GM10266 (cell line): ENCODE results near the gene IRF8.

Experiments used
- DNase-seq: peaks from one replicate; pipeline ENCODE4 v3.0.0; 2012; ENCODE audit errors: extremely low spot score
- TF ChIP-seq, protein P1 (sequence below): IDR thresholded peaks from 2 replicates; pipeline ENCODE4 v1.5.1; 2012; ENCODE audit warnings: mild to moderate bottlenecking, low read depth; ENCODE audit not compliant: control insufficient read depth, insufficient read depth; ENCODE audit errors: missing control alignments

The IRF8 gene

DNA sequence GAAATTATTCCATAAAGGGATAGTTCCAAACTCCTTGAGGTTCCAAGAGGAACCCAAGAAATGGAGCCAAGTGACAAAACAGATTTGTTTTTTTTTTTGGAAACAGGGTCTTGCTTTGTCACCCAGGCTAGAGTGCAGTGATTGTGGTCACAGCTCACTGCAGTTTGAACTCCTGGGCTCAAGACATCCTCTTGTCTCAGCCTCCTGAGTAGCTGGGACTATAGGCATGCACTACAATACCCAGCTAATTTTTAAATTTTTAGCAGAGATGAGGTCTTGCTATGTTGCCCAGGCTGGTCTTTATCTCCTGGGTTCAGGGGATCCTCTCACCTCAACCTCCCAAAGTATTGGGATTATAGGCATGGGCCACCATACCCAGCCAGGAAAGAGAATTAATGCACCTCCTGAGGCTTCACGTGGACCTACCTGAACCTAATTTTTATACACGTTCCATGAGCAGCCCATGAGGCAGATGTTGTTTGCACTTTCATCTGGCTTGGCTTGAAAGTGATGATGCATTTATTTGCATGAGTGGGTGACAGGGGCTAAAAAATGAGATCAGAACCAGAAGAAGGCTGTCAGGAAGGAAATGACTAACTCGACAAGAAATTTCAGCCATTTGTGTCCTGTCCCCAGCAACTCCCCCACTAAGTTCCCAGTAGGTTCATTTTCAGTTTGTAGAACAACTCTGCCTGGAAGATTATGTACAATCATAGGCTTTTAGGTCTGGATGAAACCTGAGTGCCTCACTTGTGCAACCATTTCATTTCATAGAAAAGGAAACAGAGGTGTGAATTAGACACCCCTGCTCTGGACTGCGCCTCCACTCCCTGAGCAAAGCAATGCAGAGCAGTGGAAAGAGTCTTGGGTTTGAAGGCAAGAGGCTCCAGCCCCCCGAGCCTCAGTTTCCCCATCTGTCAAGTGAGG lies 10.3 kb upstream of the IRF8 start:
- TF ChIP-seq, protein P1, sequence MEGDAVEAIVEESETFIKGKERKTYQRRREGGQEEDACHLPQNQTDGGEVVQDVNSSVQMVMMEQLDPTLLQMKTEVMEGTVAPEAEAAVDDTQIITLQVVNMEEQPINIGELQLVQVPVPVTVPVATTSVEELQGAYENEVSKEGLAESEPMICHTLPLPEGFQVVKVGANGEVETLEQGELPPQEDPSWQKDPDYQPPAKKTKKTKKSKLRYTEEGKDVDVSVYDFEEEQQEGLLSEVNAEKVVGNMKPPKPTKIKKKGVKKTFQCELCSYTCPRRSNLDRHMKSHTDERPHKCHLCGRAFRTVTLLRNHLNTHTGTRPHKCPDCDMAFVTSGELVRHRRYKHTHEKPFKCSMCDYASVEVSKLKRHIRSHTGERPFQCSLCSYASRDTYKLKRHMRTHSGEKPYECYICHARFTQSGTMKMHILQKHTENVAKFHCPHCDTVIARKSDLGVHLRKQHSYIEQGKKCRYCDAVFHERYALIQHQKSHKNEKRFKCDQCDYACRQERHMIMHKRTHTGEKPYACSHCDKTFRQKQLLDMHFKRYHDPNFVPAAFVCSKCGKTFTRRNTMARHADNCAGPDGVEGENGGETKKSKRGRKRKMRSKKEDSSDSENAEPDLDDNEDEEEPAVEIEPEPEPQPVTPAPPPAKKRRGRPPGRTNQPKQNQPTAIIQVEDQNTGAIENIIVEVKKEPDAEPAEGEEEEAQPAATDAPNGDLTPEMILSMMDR = no peak
- DNase-seq = peak; percentile 77

DNA sequence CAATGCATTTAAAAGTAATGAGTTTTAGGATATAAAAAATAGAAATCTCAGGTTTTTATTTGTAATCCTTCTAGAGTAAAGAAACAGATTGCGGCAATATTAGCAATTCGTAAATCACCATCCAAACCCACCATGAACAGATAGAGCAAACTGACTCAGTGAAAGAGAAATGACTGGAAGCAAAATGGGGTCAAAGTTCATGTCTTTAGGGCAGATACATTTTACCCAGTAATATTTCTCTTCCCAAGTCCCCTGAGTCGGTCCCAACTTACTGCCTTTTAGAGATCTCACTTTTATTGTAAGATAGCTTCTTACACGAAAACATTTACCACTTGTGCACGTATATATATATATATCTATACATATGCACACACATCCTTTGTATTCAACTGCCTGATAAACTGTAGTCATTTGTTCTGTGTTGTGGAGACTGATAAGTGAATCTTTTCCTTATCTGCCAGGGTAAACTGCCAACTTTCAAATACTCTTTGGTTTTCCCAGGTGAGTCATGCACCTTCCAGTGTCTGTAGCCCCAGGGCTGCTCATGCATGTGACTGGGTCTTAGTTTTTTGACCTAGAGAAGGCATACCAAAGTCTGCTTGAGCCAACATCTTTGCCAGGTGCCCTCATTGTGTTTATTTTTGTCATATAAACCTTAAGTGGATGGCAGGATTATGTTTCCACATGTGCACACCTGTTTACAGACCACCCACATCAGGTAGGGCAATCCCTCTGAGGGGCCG lies 7.8 kb upstream of the IRF8 start:
- no peak for DNase-seq
- TF ChIP-seq, protein P1 = no peak

DNA sequence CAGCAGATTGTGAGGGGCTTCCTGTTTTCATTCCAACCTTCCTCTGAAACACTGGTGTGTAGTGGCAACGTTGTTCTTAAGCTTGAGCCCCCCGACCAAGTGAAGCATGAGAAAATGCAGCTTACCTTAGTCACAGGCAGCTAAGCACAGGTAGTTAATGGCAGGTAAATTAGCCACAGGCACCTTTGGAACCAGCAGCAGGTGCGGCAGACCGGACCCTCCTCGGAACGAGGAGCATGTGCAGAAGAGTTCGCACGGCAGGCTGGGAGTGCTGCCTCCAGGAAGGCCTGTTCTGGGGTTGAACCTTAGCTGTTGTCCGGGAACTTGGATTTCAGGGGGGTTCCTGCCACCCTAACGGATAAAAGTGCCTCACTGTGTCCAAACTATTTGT lies 7.2 kb upstream of the IRF8 start:
- TF ChIP-seq, protein P1 = no peak
- no peak for DNase-seq

DNA sequence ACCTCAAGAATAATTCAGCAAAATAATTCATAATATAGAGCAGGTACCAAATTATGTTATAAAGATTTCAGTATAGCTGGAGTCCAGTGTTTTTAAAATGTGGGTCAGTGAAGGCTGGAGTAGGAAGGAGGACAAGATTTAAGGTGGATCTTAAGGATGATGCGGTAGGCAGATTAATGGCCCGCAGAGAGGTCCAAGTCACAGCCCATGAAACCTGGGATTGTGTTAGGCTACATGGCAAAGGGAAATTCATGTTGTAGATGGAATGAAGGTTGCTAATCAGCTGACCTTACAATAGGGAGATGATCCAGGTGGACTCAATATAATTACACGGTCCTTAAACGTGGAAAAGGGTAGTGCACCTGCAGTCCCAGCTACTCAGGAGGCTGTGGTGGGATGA lies 6.2 kb upstream of the IRF8 start:
- TF ChIP-seq, protein P1 = no peak
- DNase-seq = no peak

DNA sequence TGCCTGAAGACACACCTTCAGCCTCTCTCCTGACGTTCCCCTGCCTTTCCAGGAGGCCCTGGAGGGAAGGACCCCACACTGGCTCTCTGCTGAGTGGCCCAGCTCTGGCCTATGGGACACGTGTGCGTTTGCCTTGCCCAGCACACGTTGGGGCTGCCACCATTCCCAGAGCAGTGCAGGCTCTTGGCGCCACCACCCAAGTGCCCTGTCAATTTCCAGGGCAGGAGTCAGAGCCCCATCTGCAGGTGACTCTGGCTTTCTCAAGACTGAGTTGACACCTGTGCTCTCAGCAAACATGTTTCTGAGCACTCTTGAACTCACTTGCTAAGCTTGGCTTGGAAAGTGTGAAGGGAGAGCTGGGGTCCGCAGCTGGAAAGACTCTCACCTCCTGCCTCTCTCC lies 4.7 kb upstream of the IRF8 start:
- DNase-seq = no peak
- TF ChIP-seq, protein P1 = peak; percentile 38

DNA sequence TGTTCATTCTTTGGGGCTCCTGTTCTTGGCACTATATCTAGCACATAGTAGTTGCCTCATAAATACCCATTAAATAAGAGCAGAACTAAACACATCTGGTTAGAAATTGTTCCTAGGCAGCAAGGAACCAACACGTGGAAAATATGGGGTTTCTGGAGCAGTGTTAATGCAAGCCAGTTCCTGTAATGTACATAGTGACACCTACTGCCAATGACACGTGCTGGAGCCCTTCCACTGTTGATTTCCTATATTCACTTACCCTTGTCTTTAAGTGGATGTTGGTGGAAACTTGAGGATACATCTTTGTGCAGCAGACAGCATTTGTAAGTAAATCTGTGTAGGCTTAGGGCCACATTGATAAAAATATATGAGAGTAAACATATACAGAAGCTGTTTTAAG lies 1.6 kb upstream of the IRF8 start:
- DNase-seq = peak; percentile 38
- TF ChIP-seq, protein P1 = peak; percentile 55

DNA sequence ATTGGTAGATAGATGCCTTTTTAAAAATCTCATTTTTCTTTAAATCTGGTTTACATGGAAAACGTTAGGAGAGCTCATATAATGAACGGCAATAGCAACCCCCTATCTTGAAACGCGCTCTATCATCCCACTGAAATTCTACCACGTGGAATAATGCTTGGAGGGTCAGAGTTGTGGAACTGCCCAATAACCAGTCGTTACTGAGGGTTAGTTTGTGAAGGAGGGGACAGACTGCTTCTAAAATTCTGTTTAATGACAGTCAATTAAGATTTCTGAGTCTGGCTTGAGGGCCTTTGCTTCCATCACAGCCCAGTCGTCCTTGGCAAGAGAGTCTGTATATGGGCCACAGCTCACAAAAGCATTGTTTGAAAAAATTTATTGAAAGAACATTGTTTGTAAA lies 482 bp downstream of the IRF8 start:
- DNase-seq = no peak
- TF ChIP-seq, protein P1 = no peak
